A549 treated with Mapracorat at 1 μM for 4 hours (cell line): ENCODE results near the gene MRPS26. TPM values are rescaled to one million over a fixed set of nuclear protein-coding genes. Genes with fewer than 3 reads are reported as not detected.

Source experiments
- total RNA-seq: library from RNA; stranded (reverse); fragments of 200-300 nt; extraction: Qiagen RNA extraction; gene quantifications from 5 replicates; pipeline ENCODE4 v1.2.3, GENCODE V29; 2022

Gene MRPS26
- total RNA-seq = 107 to 165 TPM (median 150 TPM) in 5 replicates

DNA sequence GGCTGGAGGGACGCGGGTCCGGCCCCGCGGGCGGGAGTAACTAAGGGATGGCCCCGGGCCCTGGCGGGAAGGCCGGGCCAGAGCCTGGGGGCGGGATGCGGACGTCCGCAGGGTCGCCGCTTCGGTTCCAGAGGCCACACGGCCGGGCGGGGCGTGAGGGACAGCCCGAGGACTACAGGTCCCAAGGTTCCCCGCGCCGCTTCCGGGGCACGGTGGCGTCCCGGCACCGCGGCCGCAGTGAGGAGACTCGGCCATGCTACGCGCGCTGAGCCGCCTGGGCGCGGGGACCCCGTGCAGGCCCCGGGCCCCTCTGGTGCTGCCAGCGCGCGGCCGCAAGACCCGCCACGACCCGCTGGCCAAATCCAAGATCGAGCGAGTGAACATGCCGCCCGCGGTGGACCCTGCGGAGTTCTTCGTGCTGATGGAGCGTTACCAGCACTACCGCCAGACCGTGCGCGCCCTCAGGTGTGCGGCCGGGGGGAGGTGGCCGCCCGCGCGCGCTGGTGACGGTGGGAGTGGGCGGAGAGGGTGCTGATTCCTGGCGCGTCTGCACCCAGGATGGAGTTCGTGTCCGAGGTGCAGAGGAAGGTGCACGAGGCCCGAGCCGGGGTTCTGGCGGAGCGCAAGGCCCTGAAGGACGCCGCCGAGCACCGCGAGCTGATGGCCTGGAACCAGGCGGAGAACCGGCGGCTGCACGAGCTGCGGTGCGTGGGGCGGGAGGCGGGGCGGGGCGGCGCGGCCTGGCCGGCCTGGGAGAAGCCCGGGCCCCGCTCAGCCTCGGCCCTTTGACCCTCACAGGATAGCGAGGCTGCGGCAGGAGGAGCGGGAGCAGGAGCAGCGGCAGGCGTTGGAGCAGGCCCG is at the start of gene MRPS26:
Gene MRPS26, plus strand, starts transcription at position 237 of the 861 bp plus-strand sequence. Its CDS starts 17 bp downstream, at position 254.

DNA sequence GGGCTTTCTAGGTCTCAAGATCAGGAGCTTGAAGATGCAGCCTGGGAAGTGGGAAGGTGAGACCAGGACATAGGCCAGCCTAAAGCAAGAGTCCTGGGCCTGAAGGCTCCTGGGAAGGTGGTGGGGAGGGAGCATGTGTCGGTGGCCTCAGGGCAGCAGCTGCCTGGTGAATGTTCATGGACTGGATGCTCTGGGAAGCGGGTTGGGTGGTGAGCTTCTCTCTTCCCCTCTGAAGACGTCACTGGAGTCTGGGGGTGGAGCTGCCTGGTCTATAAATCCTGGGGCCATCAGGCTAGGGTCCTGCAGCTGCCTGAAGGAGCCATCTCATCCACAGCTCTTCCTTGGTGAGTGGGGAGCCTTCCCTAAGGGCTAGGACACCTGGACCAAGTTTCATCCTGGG is 2.5 kb upstream of the MRPS26 start, which contains the start of gene GNRH2:
Gene GNRH2, plus strand, starts transcription at position 301 of the 400 bp plus-strand sequence. CDS start 793 bp downstream, outside the sequence.

DNA sequence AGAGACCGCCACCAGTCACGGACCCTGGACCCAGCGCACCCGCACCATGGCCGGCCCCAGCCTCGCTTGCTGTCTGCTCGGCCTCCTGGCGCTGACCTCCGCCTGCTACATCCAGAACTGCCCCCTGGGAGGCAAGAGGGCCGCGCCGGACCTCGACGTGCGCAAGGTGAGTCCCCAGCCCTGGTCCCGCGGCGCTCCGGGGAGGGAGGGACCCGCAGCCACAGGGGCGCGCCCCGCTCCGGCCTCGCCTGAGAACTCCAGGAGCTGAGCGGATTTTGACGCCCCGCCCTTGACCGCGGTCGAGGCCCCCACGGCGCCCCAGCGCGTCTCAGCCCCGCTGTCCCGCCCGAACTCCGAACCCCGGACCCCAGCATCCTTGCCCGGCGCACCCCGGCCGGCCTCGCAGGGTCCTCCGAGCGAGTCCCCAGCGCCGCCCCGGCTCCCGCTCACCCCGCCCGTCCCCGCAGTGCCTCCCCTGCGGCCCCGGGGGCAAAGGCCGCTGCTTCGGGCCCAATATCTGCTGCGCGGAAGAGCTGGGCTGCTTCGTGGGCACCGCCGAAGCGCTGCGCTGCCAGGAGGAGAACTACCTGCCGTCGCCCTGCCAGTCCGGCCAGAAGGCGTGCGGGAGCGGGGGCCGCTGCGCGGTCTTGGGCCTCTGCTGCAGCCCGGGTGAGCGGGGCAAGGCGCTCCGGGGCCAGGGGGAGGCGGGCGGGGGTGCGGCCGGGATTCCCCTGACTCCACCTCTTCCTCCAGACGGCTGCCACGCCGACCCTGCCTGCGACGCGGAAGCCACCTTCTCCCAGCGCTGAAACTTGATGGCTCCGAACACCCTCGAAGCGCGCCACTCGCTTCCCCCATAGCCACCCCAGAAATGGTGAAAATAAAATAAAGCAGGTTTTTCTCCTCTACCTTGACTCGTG is 26.0 kb downstream of the MRPS26 start, which contains the start of gene OXT:
Gene OXT, plus strand, starts transcription at position 11 of the 920 bp plus-strand sequence. Its CDS starts 36 bp downstream, at position 47.

GRCh38 chr20:3084283-3084985 is 38.6 kb downstream of the MRPS26 start, which contains the start of gene AVP:
Gene AVP, minus strand, starts transcription at chr20:3084724. Its CDS starts 50 bp downstream, at chr20:3084674.

Other genes with a start within 250 kb of the MRPS26 start
- not detected in 5 replicates for gene CPXM1, start 245.4 kb upstream of the MRPS26 start, total RNA-seq
- 0.39 to 0.49 TPM in 2 of 5 replicates, not detected in the others for gene C20orf141, start 231.1 kb upstream of the MRPS26 start, total RNA-seq
- not detected in 5 replicates for gene TMEM239, start 229.7 kb upstream of the MRPS26 start, total RNA-seq
- gene PCED1A, start 205.4 kb upstream of the MRPS26 start, total RNA-seq = 17.6 to 28.9 TPM (median 26.2 TPM) in 5 replicates
- 24.5 to 36.5 TPM (median 33.8 TPM) in 5 replicates for gene VPS16, start 205.3 kb upstream of the MRPS26 start, total RNA-seq
- 33.7 to 41.1 TPM (median 38.3 TPM) in 5 replicates for gene PTPRA, start 172.6 kb upstream of the MRPS26 start, total RNA-seq
- 0.41 TPM in 1 of 5 replicates, not detected in the others for gene GNRH2, start 2.4 kb upstream of the MRPS26 start, total RNA-seq
- not detected in 5 replicates for gene OXT, start 25.6 kb downstream of the MRPS26 start, total RNA-seq
- not detected in 5 replicates for gene AVP, start 38.7 kb downstream of the MRPS26 start, total RNA-seq
- 47.0 to 51.4 TPM (median 50.9 TPM) in 5 replicates for gene FASTKD5, start 113.8 kb downstream of the MRPS26 start, total RNA-seq
- gene UBOX5, start 113.8 kb downstream of the MRPS26 start, total RNA-seq = 4.5 to 5.7 TPM (median 5.4 TPM) in 5 replicates
- gene LZTS3, start 127.5 kb downstream of the MRPS26 start, total RNA-seq = 4.0 to 5.5 TPM (median 5.2 TPM) in 5 replicates
- gene DDRGK1, start 158.6 kb downstream of the MRPS26 start, total RNA-seq = 73.3 to 106 TPM (median 95.1 TPM) in 5 replicates
- 126 to 143 TPM (median 130 TPM) in 5 replicates for gene ITPA, start 163.4 kb downstream of the MRPS26 start, total RNA-seq
- 8.7 to 10.7 TPM (median 9.9 TPM) in 5 replicates for gene SLC4A11, start 193.1 kb downstream of the MRPS26 start, total RNA-seq